Stimulated activated CD8-positive, alpha-beta memory T cell treated with anti-CD3 and anti-CD28 coated beads, Interleukin-15, amount 100 ng/mL, for 4 hours (primary cell): ENCODE measurements around the gene PLLP.
"Not testable (repeated sequence)": the region's sequence is repeated elsewhere in the genome, so short reads cannot be mapped to it uniquely, and the experiment has no call there.

Source experiments
- DNase-seq, 2 donors: peaks; one replicate each; pipeline ENCODE4 v3.0.0-alpha.2; 2020; ENCODE audit warnings: low read depth in 2 of 2

The PLLP gene

GRCh38 chr16:57303021-57303909, 18.8 kb upstream of the PLLP start:
- no peak for DNase-seq

- no peak for DNase-seq
These were observed 16.8 kb upstream of the PLLP start for GRCh38 chr16:57301126-57301817.

GRCh38 chr16:57300387-57301125, 16.1 kb upstream of the PLLP start:
- DNase-seq = peak; percentile 96 to 98

- peak; percentile 55 to 70 for DNase-seq
These were observed 15.4 kb upstream of the PLLP start for GRCh38 chr16:57299719-57300386.

- DNase-seq = peak in 1 of 2 donors; percentile 30
These were observed 14.7 kb upstream of the PLLP start for GRCh38 chr16:57299009-57299718.

- DNase-seq = no peak
These were observed 13.4 kb upstream of the PLLP start for GRCh38 chr16:57297856-57298255.

GRCh38 chr16:57289391-57290257, 5.2 kb upstream of the PLLP start:
- no peak for DNase-seq

GRCh38 chr16:57285379-57285778, 907 bp upstream of the PLLP start:
- no peak for DNase-seq

- DNase-seq = no peak
These were observed 486 bp upstream of the PLLP start for GRCh38 chr16:57284952-57285363.

GRCh38 chr16:57283959-57284208, 588 bp downstream of the PLLP start:
- no peak for DNase-seq

GRCh38 chr16:57283214-57283958, 1.1 kb downstream of the PLLP start:
- no peak for DNase-seq

GRCh38 chr16:57282510-57283213, 1.8 kb downstream of the PLLP start:
- DNase-seq = no peak

GRCh38 chr16:57281791-57282190, 2.7 kb downstream of the PLLP start:
- no peak for DNase-seq

- DNase-seq = no peak
These were observed 4.5 kb downstream of the PLLP start for GRCh38 chr16:57279780-57280638.

- DNase-seq = no peak
These were observed 6.0 kb downstream of the PLLP start for GRCh38 chr16:57278494-57278893.

GRCh38 chr16:57277586-57277985, 6.9 kb downstream of the PLLP start:
- no peak for DNase-seq

GRCh38 chr16:57276596-57276995, 7.9 kb downstream of the PLLP start:
- no peak for DNase-seq

GRCh38 chr16:57275946-57276345, 8.5 kb downstream of the PLLP start:
- DNase-seq = not testable (repeated sequence)
